BE2C (cell line): ENCODE data around the gene LIPK.

Experiments
- DNase-seq: peaks from one replicate; pipeline ENCODE4 v3.0.0-alpha.2; 2020
- H3K27me3 ChIP-seq: fragments of 250-450 bp; sonication (Bioruptor Pico); 2 replicates; pipeline ENCODE4 v1.5.1; 2020; ENCODE audit warnings: mild to moderate bottlenecking
- H3K36me3 ChIP-seq: fragments of 250-450 bp; sonication (Bioruptor Pico); 2 replicates; pipeline ENCODE4 v1.5.1; 2020; ENCODE audit warnings: mild to moderate bottlenecking
- H3K4me1 ChIP-seq: fragments of 250-450 bp; sonication (Bioruptor Pico); 2 replicates; pipeline ENCODE4 v1.5.1; 2020
- H3K4me3 ChIP-seq: 2 replicates; pipeline ENCODE4 v1.5.1; 2011; ENCODE audit warnings: low read depth, low read length
- H3K9me3 ChIP-seq: fragments of 250-450 bp; sonication (Bioruptor Pico); 2 replicates; pipeline ENCODE4 v1.5.1; 2020
- CTCF ChIP-seq: IDR thresholded peaks from 2 replicates; pipeline ENCODE4 v1.5.1; 2012; ENCODE audit warnings: mild to moderate bottlenecking, low read depth, low read length

LIPK gene

GRCh38 chr10:88664142-88664541 is 41.9 kb upstream of the LIPK start, which contains the start of gene LIPF:
TSS of gene LIPF (plus strand) at chr10:88664442. CDS start at chr10:88667298, 2,856 bp downstream.
- Histone ChIP-seq H3K4me1 (no peaks in the 10 kb centered on the region), H3K36me3 (no peaks in the 10 kb centered on the region), H3K9me3 (no peaks in the 10 kb centered on the region), H3K4me3 (no peak within 1 kb of the TSS), H3K27me3 (no peaks in the 10 kb centered on the region)
- TF ChIP-seq CTCF, result no peak
- no peak for DNase-seq

- H3K27me3 ChIP-seq, result no peaks in the 10 kb centered on the region
- no peak overlapping the region for H3K4me3 ChIP-seq
- DNase-seq, result no peak
- TF ChIP-seq CTCF, result no peak
- H3K4me1 ChIP-seq, result no peaks in the 10 kb centered on the region
- H3K9me3 ChIP-seq, result no peaks in the 10 kb centered on the region
- H3K36me3 ChIP-seq, result no peaks in the 10 kb centered on the region
Measured at GRCh38 chr10:88668465-88668864, 37.6 kb upstream of the LIPK start.

- no peak for DNase-seq
- no peak for TF ChIP-seq CTCF
Measured at GRCh38 chr10:88670497-88670896, 35.6 kb upstream of the LIPK start.

GRCh38 chr10:88672041-88672440 is 34.0 kb upstream of the LIPK start:
- Histone ChIP-seq H3K4me1 (no peaks in the 10 kb centered on the region), H3K9me3 (no peaks in the 10 kb centered on the region), H3K27me3 (no peaks in the 10 kb centered on the region), H3K4me3 (no peak overlapping the region), H3K36me3 (no peaks in the 10 kb centered on the region)
- no peak for TF ChIP-seq CTCF
- DNase-seq, result no peak

More at GRCh38 chr10:88670497-88670896, 35.6 kb upstream of the LIPK start:
- Histone ChIP-seq H3K27me3 (no peaks in the 10 kb centered on the region), H3K4me3 (no peak overlapping the region), H3K36me3 (no peaks in the 10 kb centered on the region), H3K9me3 (no peaks in the 10 kb centered on the region), H3K4me1 (no peaks in the 10 kb centered on the region)

- DNase-seq, result no peak
- H3K4me1 ChIP-seq, result no peaks in the 10 kb centered on the region
- no peak overlapping the region for H3K4me3 ChIP-seq
- no peak for TF ChIP-seq CTCF
- H3K27me3 ChIP-seq, result no peaks in the 10 kb centered on the region
- H3K36me3 ChIP-seq, result no peaks in the 10 kb centered on the region
- H3K9me3 ChIP-seq, result no peaks in the 10 kb centered on the region
Measured at GRCh38 chr10:88676283-88677060, 29.6 kb upstream of the LIPK start.

GRCh38 chr10:88680958-88681357 is 25.1 kb upstream of the LIPK start:
- no peak for TF ChIP-seq CTCF
- H3K36me3 ChIP-seq, result no peaks in the 10 kb centered on the region
- H3K27me3 ChIP-seq, result no peaks in the 10 kb centered on the region
- H3K4me1 ChIP-seq, result no peaks in the 10 kb centered on the region; the same call in 1 of the 2 replicates
- no peaks in the 10 kb centered on the region for H3K9me3 ChIP-seq
- DNase-seq, result no peak
- no peak overlapping the region for H3K4me3 ChIP-seq
